DMS114 treated with DMSO at 0.1 percent for 48 hours (cell line): ENCODE results near the gene SEMA6B.
"Not testable (repeated sequence)": the region's sequence is repeated elsewhere in the genome, so short reads cannot be mapped to it uniquely, and the experiment has no call there.

Experiments used
- DNase-seq: peaks from one replicate; lab custom pipeline; 2025; ENCODE audit not compliant: unreplicated experiment; lab: John Stamatoyannopoulos, UW

SEMA6B gene

GRCh38 chr19:4550479-4551050 lies 8.9 kb downstream of the SEMA6B start:
- no peak for DNase-seq

GRCh38 chr19:4550018-4550417 lies 9.5 kb downstream of the SEMA6B start:
- DNase-seq = no peak

GRCh38 chr19:4548238-4548584 lies 11.3 kb downstream of the SEMA6B start:
- DNase-seq = no peak

GRCh38 chr19:4547303-4548237 lies 11.9 kb downstream of the SEMA6B start:
- no peak for DNase-seq

- DNase-seq = no peak
Observed at GRCh38 chr19:4543842-4544647, 15.4 kb downstream of the SEMA6B start.

- no peak for DNase-seq
Observed at GRCh38 chr19:4542896-4543841, 16.3 kb downstream of the SEMA6B start.

GRCh38 chr19:4541806-4542145 lies 17.7 kb downstream of the SEMA6B start:
- DNase-seq = not testable (repeated sequence)

GRCh38 chr19:4541114-4541805 lies 18.2 kb downstream of the SEMA6B start:
- no peak for DNase-seq

- no peak for DNase-seq
Observed at GRCh38 chr19:4539693-4540581, 19.5 kb downstream of the SEMA6B start, which contains the start of gene LRG1. LRG1 (minus strand) TSS chr19:4540036; CDS start chr19:4540013, 23 bp downstream.

GRCh38 chr19:4539169-4539692 lies 20.3 kb downstream of the SEMA6B start:
- no peak for DNase-seq

GRCh38 chr19:4538601-4538954 lies 20.9 kb downstream of the SEMA6B start:
- no peak for DNase-seq

- no peak for DNase-seq
Observed at GRCh38 chr19:4537953-4538600, 21.4 kb downstream of the SEMA6B start.

GRCh38 chr19:4536798-4537197 lies 22.7 kb downstream of the SEMA6B start:
- DNase-seq = no peak

- DNase-seq = peak; percentile 9
Observed at GRCh38 chr19:4534836-4535658, 24.4 kb downstream of the SEMA6B start, which contains the start of gene PLIN5. PLIN5 (minus strand) TSS chr19:4535224; CDS start chr19:4534074, 1,150 bp downstream.

GRCh38 chr19:4533835-4534424 lies 25.6 kb downstream of the SEMA6B start:
- no peak for DNase-seq

GRCh38 chr19:4533334-4533733 lies 26.1 kb downstream of the SEMA6B start:
- DNase-seq = no peak

- no peak for DNase-seq
Observed at GRCh38 chr19:4531562-4532165, 27.8 kb downstream of the SEMA6B start.
